LoVo (cell line): ENCODE results near the gene SERINC1.
"Not testable (repeated sequence)": the region's sequence is repeated elsewhere in the genome, so short reads cannot be mapped to it uniquely, and the experiment has no call there.

Experiments
- DNase-seq: peaks from one replicate; pipeline ENCODE4 v3.0.0-alpha.2; 2016; ENCODE audit warnings: low spot score

The SERINC1 gene

DNA sequence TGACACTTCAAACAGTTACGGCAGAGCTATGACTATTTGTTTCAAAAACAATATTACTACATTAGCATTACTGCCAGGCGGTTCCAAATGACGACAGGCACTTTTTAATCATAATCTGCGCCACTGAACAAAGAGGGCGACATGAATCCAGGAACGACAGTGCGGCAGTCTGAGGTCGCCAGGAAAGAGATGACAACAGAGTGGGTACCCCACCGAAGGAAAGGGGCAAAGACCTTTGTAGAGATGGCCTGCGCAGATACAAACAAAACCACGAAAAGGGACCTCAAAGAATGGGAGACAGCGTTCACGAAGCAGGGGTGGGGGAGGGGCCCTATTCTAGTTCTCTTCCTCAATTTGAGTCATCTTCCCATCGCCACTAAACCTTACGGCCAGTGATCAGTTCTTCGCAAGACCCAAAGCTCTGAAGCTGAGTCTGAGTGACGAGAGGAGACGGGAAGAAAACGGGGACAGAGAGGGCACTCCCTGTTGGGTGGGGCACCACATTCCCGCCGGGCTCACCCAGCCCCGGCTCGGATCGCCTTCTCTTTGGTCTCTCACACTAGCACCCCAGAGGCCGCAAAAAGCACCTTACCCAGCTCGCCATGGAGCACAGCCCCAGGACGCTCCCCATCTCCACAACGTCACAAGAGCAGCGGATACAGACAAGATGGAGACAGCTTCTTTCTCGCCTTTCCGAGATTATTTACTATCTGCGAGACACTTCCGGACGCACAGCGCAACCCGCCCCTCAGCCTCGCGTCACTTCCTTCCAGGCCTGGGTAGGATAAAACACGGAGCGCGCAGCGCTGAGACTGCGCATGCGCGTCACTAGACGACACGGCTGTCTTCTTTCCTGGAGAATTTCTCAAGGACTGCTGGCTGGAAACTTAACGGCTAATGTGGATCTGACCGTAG is at the start of gene SERINC1:
Gene SERINC1 (minus strand): TSS at position 701 of the 915 bp plus-strand sequence. CDS start 70 bp downstream, at position 631.
- peak; percentile 90 for DNase-seq

DNA sequence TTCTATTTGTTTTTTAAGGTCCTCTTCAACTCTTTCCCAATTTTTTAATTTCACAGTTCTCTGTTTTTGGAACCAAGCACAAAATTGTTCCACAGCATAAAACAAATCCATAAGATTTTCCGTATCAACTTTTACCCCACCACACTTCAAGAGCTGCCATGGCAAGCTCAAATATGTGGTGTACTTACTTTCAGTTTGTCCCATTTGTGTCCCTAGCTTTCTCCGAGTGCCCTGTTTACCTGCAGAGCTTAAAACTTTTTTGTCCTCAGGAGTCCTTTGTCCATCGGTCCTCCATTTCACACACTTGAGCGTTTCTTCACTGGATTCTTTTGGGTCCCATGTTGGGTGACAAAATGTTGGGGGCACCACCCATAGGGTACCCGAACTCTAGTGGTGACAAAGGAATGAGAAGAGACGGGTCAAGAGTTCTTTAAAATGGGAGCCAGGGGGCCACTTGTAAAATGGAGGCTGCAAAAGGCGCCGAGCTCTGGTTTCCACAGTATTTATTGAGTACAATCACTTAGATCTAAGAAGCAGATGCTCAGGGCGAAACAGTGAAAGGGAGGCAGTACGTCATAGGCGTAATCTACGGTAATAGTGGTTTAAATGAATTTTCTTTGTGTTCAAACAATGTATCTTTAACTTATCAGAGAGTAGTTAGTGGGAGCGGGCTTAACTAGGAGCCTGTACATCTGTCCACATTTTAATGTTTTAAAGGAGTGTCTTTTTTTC is 39.8 kb upstream of the SERINC1 start:
- DNase-seq, result no peak

DNA sequence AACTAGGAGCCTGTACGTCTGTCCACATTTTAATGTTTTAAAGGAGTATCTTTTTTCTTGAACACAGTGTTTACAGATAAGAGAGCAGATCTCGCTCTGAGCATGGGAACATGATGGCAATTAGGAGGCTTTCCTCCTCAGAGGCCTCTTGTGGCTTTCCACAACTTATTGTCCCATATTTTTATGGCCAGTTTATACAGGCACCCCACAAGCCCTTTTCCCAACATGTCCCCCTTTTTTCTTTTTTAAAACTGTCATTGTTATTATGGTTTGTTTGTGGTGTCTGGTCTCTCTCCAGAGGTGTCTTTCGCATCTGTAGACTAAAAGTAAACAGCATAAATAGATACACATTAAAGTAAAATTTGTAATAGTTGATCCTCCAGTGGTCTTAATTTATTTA is 33.6 kb upstream of the SERINC1 start:
- not testable (repeated sequence) for DNase-seq

DNA sequence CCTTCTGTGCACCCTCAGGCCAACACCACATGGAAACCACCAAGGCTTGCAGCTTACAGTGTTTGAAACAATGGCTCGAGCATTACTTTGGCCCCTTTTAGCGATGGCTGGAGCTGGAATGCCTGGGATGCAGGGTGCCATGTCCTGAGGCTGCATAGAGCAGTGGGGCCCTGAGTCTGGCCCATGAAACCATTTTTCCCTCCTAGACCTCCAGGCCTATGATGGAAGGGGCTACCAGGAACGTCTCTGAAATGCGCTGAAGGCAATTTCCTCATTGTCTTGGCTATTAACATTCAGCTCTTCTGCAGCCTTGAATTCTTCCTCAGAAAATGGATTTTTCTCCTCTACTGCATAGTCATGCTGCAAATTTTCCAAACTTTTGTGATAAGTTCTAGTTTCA is 29.9 kb upstream of the SERINC1 start:
- DNase-seq, result no peak

DNA sequence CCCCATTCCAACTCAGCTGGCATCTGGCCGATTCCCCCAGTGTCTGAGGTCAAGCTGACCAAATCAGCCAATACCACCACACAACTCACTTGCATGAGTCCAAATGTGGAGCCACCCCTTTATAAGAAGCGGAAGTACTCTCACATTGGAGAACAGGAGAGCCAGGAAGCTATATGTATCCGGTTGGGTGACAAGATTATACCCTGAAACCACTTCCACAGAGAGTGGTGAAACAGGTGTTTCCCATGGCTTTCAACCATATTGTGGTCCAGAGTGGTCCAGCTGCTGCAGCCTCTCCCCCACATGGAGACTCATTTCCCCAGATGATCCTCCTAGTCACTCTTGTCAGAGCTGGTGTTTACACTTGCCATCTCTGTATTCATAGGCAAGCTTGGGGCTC is 24.0 kb upstream of the SERINC1 start:
- no peak for DNase-seq

DNA sequence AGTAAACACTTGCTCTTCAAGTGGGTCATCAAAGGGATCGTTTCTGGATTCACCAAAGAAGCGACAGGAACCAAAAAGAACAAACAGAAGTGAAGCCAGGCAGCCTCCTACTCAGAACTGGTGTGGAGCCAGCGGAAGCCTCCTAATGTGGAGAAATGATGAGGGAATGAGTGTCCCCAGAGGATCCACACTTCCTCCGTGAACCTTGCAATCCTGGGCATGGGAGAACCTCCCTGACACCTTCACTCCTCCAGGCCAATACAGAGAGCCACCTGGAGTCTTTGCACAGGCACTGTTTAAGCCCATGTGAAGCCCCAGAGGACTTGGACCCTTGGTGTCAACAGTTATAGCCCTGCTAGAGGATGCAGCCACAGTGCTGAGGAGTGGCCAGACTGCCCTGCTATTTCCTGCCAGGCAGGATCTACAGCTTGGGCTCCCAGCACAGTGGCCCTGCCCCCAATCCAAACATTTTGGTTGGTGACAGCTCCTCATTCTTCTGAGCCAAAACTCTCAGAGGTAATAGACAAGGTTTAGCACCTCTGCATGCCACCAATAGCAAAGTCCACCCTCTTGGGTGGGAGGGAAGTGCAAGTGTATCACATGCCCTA is 23.2 kb upstream of the SERINC1 start:
- no peak for DNase-seq

DNA sequence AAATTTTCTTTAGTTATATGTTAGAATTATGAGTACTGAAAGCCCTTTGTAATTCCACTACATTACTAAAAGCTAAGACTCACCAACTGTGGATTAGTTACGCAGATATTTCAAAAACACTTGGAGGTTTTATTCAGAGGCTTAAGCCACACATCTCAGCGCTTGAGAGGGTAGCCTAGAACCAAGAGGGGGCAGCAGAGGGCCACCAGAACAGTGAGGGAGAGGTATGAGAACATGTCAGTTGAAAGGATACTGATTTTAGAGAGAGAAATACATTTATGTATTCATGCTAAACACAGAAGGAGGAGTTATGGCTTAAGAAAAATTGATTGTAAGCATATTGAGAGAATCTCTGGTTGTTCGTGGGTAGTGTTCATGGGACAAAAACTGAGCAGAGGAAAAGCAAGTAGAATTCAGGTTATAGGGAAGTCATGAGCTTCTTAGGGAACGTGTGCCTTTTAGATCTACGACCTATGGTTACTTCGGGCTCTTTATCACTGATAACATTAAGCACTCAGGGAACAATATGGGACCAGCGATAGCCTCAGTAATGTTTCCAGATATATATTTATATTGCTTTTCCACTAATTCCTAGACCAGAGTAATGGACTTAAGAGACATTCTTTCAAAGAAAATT is 20.4 kb upstream of the SERINC1 start:
- peak; percentile 66 for DNase-seq

DNA sequence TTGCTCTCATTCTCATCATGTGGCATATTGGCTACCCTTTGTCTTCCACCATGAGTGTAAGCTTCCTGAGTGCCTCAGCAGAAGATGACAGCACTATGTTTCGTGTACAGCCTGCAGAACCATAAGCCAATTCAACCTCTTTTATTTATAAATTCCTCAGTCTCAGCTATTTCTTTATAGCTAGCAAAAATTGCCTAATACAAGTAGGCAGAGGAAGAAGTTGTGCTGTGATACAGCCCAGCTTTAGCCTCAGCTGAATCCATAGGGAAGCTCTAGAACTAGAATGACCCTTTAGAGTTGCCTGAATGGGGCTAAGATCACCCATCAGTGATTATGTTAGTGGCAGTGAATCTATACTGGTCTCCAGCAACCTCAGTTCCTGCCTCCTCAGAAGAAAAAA is 19.0 kb upstream of the SERINC1 start:
- no peak for DNase-seq

DNA sequence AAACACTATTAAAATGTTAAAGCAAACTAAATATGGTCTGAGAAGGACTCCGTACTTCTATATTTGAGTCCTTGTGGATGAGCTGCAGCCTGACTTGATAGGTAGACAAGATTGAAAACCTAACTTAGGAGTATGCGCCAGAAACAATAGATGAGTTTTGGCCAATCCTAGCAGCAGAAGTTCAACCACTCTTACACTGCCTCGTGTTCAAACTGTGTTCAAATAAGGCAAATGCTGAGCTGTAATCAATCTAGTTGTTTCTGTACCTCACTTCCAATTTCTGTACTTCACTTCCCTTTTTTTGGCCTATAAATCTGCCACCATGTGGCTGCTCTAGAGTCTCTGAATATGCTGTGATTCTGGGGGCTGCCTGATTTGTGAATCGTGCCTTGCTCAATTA is 13.2 kb upstream of the SERINC1 start:
- no peak for DNase-seq

DNA sequence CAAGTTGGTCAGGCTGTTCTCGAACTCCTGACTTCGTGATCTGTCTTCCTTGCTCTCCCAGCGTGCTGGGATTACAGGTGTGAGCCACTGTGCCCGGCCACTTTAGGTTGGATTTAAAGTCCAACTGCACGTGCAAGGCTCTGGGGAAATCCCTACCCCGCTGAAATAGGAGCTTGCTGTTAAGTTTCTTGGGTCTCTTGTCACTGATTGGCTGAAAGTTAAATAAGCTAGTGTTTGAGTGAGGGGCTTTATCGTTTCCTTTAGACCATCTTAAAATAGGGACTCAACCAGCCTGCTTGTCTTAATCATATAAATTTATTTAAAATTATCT is 11.1 kb upstream of the SERINC1 start:
- no peak for DNase-seq

DNA sequence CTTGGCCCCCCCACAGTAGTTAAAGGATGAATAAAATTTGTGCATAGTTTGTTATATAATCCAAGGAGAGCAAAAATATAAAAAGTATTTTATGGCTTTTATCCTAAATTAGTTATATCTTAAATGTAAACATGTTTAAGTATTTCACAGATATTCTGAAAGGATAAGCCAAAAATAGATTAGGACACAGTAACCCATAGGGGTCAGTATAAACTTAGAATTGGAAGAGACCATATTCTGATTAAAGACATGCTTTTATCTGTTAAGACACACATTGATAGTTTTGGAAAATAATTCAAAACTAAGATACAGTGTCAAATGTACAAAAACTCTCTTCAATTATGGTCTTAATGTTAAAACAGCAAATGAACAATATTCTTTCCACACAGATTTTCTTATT is 4.5 kb upstream of the SERINC1 start:
- peak; percentile 24 for DNase-seq

DNA sequence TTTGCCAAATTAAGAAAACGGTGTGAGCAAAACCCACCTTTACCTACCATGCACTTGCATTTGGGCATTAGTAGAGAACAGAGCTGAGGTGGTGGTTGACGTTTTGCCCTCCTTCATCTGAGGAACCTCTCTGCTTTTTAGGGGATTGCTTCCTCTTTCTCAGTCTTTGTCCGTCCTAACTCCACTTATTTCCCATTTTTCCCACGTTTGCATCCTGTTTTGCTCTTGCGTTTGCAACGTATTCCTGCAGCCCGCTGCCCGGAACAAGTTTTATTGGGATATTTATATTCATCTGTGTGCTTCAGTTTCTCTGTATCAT is 374 bp upstream of the SERINC1 start:
- DNase-seq, result no peak

DNA sequence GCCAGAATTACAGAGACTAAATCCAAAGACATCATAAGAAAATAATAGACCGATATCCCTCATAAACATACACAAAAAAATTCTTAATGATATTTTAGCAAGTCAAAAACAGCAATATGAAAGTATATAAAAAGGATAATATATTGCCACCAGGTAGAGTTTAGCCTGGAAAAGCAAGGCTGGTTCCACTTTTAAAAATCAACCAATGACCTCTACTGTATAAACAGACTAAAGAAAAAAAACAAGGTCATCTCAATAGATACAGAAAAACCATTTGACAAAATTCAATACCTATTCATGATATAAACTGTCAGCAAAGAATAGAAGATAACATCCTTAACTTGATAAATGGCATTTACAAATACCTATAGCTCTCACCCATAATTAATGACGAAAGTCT is 9.7 kb downstream of the SERINC1 start:
- no peak for DNase-seq

DNA sequence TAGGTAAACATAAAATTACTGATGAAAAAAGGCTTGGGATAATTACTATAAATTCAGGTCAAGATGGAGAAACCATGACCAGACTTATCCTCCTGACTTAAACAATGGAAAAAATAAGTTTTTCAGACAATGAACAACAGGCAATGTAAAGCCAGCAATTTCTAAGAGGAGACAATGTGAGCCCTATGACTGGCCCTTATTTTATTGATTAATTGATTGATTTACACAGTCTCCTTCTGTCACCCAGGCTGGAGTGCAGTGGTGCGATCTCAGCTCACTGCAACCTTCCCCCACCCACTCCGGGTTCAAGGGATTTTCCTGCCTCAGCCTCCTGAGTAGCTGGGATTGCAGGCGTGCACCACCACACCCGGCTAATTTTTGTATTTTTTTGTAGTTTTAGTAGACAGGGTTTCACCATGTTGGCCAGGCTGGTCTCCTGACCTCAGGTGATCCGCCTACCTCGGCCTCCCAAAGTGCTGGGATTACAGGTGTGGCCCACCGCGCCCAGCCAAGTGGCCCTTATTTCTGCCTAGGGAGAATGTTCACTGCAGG is 11.7 kb downstream of the SERINC1 start:
- not testable (repeated sequence) for DNase-seq

DNA sequence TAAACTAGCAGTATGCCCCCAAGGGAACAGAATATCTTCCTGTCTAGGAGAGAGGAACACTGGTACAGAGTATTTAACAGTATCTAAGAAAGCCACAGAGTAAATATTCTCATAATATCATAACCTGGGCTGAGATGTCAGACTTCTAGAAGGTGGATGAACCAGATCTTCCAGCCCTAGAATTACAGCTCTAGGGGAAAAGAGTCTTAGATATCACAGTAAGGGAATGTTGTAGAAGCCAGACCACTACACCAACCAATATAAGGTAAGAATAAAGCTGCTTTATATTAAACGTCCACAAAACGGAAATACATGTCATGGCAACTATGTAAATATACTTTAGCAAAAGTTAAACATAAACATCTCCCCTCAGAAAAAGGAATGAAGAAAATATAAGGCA is 12.4 kb downstream of the SERINC1 start:
- no peak for DNase-seq

DNA sequence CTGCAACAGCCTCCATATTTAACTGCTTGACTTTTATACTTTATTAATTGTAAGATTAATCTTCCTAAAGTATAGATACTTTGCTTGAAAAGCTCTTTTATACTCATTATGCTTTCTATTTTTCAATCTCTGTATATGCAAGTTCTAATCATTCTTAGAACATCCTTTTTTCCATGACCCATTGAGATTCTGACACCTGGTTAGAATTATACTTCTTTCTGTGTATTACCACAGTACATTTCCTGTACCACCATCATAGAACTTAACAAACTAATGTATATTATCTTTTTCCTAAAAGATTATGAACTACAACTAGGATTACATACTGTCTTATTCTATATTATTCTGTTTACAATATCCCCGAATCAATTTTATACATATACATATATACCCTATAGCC is 13.5 kb downstream of the SERINC1 start:
- DNase-seq, result no peak

DNA sequence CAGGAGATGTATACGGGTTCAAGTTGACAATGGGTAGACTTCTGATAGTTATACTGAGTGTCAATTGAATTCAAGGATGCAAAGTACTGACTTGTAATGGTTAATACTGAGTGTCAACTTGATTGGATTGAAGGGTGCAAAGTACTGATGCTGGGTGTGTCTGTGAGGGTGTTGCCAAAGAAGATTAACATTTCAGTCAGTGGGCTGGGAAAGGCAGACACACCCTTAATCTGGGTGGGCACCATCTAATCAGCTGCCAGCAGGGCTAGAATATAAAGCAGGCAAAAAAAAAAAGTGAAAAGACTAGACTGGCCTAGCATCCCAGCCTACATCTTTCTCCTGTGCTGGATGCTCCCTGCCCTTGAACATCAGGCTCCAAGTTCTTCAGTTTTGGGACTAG is 16.5 kb downstream of the SERINC1 start:
- DNase-seq, result not testable (repeated sequence)

DNA sequence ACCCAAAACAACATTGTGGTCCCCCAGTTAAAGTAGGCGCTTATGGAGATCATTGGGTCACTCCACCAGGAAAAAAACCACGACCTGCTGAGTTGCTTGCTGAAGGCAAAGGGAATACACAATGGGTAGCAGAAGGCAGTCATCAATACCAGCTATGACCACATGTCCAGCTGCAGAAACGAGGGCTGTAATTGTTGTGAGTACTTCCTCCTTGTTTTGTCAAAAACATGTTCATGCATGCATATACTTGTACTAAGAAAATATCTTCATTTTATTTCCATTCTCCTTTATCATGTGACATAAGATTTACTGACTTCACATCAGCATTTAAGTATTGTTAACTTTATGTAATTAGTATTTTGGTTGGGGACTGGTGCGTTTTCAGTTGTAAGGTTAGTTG is 16.9 kb downstream of the SERINC1 start:
- no peak for DNase-seq

DNA sequence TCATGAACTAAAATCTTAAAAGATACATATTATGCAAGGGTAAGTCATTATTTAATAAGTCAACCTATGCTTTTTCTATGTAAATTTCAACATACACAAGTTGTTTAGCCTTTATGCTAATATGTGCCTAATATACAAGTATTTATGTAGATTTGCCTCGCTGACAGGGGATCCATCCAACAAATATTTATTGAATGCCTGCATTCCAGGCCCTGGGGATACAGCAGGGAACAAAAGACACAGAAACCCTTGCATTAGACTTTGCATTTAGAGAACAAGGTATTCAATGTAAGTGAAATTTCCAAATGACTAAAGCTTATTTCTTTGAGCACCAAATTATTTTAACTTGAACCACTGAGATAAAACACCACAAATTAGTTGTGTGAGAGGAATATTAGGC is 19.1 kb downstream of the SERINC1 start:
- no peak for DNase-seq

DNA sequence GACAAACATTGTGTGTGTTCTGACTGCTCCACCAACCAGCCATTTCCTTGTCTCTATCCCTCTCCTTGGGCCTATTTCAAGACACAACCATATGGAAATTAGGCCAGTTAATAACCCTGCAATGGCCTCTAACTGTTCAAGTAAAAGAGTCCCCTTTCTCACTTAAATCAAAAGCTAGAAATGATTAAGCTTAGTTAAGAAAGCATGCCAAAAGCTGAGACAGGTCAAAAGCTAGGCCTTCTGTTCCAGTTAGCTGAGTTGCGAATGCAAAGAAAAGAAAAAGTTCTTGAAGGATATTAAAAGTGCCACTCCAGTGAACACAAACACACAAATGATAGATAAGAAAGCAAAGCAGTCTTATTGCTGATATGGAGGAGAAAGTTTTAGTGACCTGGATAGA is 22.5 kb downstream of the SERINC1 start:
- no peak for DNase-seq

DNA sequence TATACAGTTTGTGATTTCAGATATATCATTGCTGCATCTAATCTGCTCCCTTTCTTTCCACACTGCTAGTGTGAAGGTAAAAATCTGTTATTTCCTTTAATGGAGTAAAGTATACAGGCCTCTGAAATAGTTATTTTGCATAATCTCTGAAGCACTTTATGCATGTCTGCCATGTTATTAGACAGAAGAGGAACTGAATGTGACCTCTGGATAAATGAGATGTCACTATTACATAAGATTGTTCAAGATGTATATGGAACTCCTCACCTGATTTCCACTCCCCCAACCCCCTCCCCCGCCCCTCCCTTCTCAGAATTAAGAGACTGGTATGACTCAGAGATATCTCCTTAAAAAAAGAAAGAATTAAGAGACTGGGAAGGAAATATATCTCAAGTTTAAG is 26.3 kb downstream of the SERINC1 start:
- no peak for DNase-seq

DNA sequence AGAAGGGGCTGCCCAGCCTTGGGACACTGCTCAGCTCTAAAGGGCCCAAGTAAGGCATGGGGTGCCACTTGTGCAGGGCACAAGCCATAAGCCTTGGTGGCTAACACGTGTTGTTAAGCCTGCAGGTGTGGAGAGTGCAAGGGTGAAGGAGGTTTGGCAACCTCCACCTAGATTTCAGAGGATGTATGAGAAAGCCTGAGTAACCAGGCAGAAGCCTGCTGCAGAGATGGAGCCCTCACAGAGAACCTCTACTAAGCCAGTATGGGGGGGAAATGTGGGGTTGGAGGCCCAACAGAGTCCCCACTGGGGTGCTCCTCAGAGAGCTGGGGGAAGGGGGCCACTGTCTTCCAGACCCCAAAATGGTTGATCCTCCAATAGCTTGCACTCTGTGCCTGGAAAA is 32.6 kb downstream of the SERINC1 start:
- DNase-seq, result no peak
